Activated CD8-positive, alpha-beta T cell treated with anti-CD3 and anti-CD28 coated beads, Interleukin-2, amount 10 ng/mL, durations not matched to agents 7 days and 5 days (primary cell): ENCODE measurements around the gene CHKB. TPM values are rescaled to one million over a fixed set of nuclear protein-coding genes. Genes with fewer than 3 reads are reported as not detected.

Source experiments
- ATAC-seq: fragments of 150-1000 bp; cut with Tn5 transposase; one replicate; pipeline ENCODE4 v1.10.0; 2021; ENCODE audit warnings: moderate library complexity
- CTCF ChIA-PET: fragments of 350-600 bp; sonication (Branson Sonifier 250); formaldehyde crosslinking; loops from one replicate; lab custom pipeline; 2021; ENCODE audit warnings: antibody characterized with exemption; lab: Charles Lee
- POLR2A ChIA-PET: fragments of 350-600 bp; sonication (Branson Sonifier 250); formaldehyde crosslinking; loops from one replicate; lab custom pipeline; 2021; ENCODE audit warnings: antibody characterized with exemption; lab: Charles Lee
- DNase-seq: peaks from one replicate; pipeline ENCODE4 v3.0.0-alpha.2; 2020
- H3K27ac Mint-ChIP-seq: one replicate; pipeline ENCODE4 v1.8.0; 2021; ENCODE audit warnings: mild to moderate bottlenecking, mixed read lengths
- H3K27me3 Mint-ChIP-seq: one replicate; pipeline ENCODE4 v1.8.0; 2021; ENCODE audit warnings: low read depth, mixed read lengths
- H3K36me3 Mint-ChIP-seq: one replicate; pipeline ENCODE4 v1.8.0; 2021; ENCODE audit warnings: low read depth, mixed read lengths
- H3K4me1 Mint-ChIP-seq: one replicate; pipeline ENCODE4 v1.8.0; 2021; ENCODE audit warnings: low read depth, mixed read lengths
- H3K4me3 Mint-ChIP-seq: one replicate; pipeline ENCODE4 v1.8.0; 2021; ENCODE audit warnings: mild to moderate bottlenecking, mixed read lengths
- H3K9me3 Mint-ChIP-seq: one replicate; pipeline ENCODE4 v1.8.0; 2022; ENCODE audit warnings: mixed read lengths; ENCODE audit not compliant: insufficient read depth
- total RNA-seq, 2 experiments: library from RNA; stranded (reverse); gene quantifications; one replicate each; pipeline ENCODE4 v1.2.3, GENCODE V29; 2021

CHKB gene
- total RNA-seq, 2 experiments from 2014 or later: 98.9 to 101 TPM

DNA sequence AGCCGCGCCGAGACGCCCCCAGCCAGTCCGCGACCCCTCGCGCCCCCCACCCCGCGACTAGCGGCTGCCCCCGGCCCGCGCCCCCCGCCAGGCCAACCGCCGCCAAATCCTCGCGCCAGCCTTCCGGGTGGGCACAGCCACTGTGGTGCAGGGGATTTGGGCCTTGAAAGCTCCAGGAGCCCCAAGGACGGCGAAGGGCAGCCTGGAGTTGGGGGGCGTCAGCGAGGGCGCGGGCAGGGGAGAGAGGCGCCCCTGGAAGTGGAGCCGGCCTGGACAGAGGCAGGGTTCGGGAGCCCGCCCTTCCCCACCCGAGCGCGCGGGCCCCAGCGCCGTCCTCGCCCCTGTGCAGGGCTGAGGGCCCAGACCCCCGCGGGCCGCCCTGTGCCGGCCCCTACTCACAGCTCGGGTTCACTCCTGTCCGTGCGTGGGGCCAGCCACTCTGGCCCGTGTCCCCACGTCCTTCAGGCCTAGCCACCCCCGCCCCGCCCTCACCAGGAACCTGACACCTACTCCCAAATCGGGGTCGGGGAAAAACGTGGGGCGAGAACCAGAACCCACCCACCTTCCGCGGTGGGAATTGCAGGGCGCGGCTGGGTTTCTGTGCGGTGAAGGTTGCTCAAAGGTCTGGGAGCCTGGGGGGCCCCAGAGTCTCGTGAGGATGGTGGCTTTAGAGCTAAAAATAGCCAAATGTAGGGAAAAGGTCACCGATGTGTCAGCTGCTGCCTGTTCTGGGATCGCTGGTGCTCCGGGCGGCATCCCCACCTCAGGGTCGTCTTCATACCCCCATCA, 4.5 kb downstream of the CHKB start, which contains the start of gene CPT1B:
Gene CPT1B, minus strand, starts transcription at position 441 of the 789 bp plus-strand sequence. CDS start 512 bp downstream, outside the sequence.
- Mint-ChIP-seq H3K9me3 (no peaks in the 10 kb centered on the region), H3K27ac (peak within 1 kb of the TSS; percentile 83), H3K4me3 (peak within 1 kb of the TSS; percentile 51), H3K4me1 (peaks cover 41% of the 10 kb centered on the region), H3K27me3 (no peaks in the 10 kb centered on the region), H3K36me3 (peaks cover 36% of the 10 kb centered on the region)
- no peak for ATAC-seq
- CTCF ChIA-PET: interaction anchor here (1.0 to 2.0 kb wide), 2 partner anchors 15 kb away, joined by 9 to 13 read pairs; partner anchors contain the start of gene SYCE3
- no peak for DNase-seq
- POLR2A ChIA-PET: interaction anchor here (0.5 to 2.4 kb wide), 5 partner anchors 15 to 235 kb away, joined by 3 to 10 read pairs (median 4); partner anchors contain the start of genes SCO2 and SYCE3

DNA sequence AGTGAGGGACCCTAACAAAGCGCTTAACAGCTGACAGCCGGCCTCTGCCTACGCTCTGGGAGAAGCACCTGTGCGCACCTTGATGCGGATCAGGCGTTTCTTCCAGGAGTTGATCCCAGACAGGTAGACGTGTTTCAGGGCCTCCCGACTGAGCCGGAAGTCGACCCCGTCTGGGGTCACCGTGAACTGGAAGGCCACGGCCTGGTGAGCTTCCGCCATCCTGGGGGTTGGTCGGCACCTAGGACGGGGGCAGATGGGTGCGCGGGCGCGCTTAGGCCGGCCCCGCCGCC, 5.0 kb downstream of the CHKB start:
- Mint-ChIP-seq H3K36me3 (peaks cover 35% of the 10 kb centered on the region), H3K27ac (peak overlapping the region; percentile 83), H3K9me3 (no peaks in the 10 kb centered on the region), H3K4me1 (peaks cover 41% of the 10 kb centered on the region), H3K4me3 (peak overlapping the region; percentile 51), H3K27me3 (no peaks in the 10 kb centered on the region)
- ChIA-PET POLR2A (interaction anchor here (0.5 to 2.4 kb wide), 3 partner anchors 44 to 234 kb away, joined by 3 to 10 read pairs (median 4); partner anchors contain the start of gene SCO2), CTCF (interaction anchor here (2.0 kb wide), 1 partner anchor 15 kb away, joined by 13 read pairs; the partner anchor contains the start of gene SYCE3)
- no peak for ATAC-seq
- DNase-seq: no peak

- no peaks in the 10 kb centered on the region for H3K27me3 Mint-ChIP-seq
- no peak for DNase-seq
- ChIA-PET CTCF (interaction anchor here (2.0 kb wide), 1 partner anchor 14 kb away, joined by 13 read pairs; the partner anchor contains the start of gene SYCE3), POLR2A (interaction anchor here (0.5 to 2.4 kb wide), 6 partner anchors 14 to 234 kb away, joined by 3 to 10 read pairs (median 3); partner anchors contain the start of genes SCO2 and SYCE3)
- peaks cover 41% of the 10 kb centered on the region for H3K4me1 Mint-ChIP-seq
- ATAC-seq: no peak
- peak overlapping the region; percentile 83 for H3K27ac Mint-ChIP-seq
- peaks cover 39% of the 10 kb centered on the region for H3K36me3 Mint-ChIP-seq
- H3K4me3 Mint-ChIP-seq: peak overlapping the region; percentile 51
- no peaks in the 10 kb centered on the region for H3K9me3 Mint-ChIP-seq
These were observed 5.6 kb downstream of the CHKB start for GRCh38 chr22:50576806-50577696.

DNA sequence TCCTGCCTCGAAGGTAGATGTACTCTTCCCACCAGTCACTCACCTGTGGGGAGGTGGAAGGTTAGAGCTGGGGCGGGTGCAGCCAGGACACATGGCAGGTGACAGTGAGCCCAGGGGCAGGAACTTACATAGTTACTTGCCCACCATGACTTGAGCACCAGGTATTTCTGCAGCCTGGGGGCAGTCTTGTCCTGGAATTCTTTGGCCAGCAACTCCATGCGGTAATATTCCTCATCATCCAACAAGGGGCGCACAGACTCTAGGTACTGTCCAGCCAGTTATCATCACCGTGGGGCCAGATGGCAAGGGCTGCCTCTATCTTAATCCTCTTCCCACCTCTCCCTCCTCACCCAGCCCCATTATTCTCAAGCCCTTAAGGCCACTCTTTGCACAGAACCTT, 6.6 kb downstream of the CHKB start:
- H3K27me3 Mint-ChIP-seq: no peaks in the 10 kb centered on the region
- peaks cover 33% of the 10 kb centered on the region for H3K36me3 Mint-ChIP-seq
- peak overlapping the region; percentile 12 for H3K27ac Mint-ChIP-seq
- DNase-seq (no peak), ATAC-seq (no peak)
- peaks cover 31% of the 10 kb centered on the region for H3K4me1 Mint-ChIP-seq
- H3K4me3 Mint-ChIP-seq: no peak overlapping the region
- CTCF ChIA-PET: interaction anchor here (0.9 to 2.0 kb wide), 3 partner anchors 13 to 51 kb away, joined by 3 to 13 read pairs (median 4); partner anchors contain the start of genes SCO2 and SYCE3
- POLR2A ChIA-PET: interaction anchor here (0.6 to 1.7 kb wide), 4 partner anchors 13 to 124 kb away, joined by 3 to 4 read pairs (median 4); partner anchors contain the start of gene SCO2
- no peaks in the 10 kb centered on the region for H3K9me3 Mint-ChIP-seq

- ChIA-PET CTCF (interaction anchor here (0.9 to 1.4 kb wide), 4 partner anchors 9 to 50 kb away, joined by 3 to 4 read pairs (median 4); partner anchors contain the start of genes SCO2 and SYCE3), POLR2A (interaction anchor here (0.8 to 1.5 kb wide), 2 partner anchors 12 to 50 kb away, joined by 4 read pairs; partner anchors contain the start of gene SCO2)
- Mint-ChIP-seq H3K27ac (no peak overlapping the region), H3K4me1 (peaks cover 28% of the 10 kb centered on the region), H3K9me3 (no peaks in the 10 kb centered on the region), H3K27me3 (no peaks in the 10 kb centered on the region), H3K4me3 (no peak overlapping the region), H3K36me3 (peaks cover 36% of the 10 kb centered on the region)
- ATAC-seq (no peak), DNase-seq (no peak)
These were observed 7.2 kb downstream of the CHKB start for GRCh38 chr22:50575426-50575941.

DNA sequence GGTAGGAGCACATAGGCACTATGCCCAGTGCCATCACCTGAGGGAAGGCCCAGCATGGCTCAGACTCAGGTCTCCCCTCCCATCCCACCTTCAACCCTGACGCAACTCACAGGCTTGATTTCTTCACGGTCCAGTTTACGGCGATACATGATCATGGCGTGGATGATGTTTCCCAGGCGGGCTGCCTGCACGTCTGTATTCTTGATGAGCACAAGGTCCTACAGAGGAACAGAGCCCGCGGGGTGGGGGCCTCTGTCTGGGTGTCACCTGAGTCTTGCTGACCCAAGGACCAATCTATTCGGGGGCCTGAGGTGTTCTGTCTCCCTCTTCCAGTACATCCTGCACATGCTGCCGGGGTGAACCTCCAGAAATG, 8.3 kb downstream of the CHKB start:
- no peaks in the 10 kb centered on the region for H3K27me3 Mint-ChIP-seq
- H3K4me1 Mint-ChIP-seq: peaks cover 17% of the 10 kb centered on the region
- DNase-seq: no peak
- no peak overlapping the region for H3K27ac Mint-ChIP-seq
- H3K9me3 Mint-ChIP-seq: no peaks in the 10 kb centered on the region
- ChIA-PET CTCF (interaction anchor here (1.2 kb wide), 1 partner anchor 8 kb away, joined by 3 read pairs; no protein-coding TSS in a partner anchor), POLR2A (interaction anchor here (1.5 to 3.0 kb wide), 2 partner anchors 11 to 49 kb away, joined by 4 to 14 read pairs; partner anchors contain the start of genes SCO2 and SYCE3)
- H3K4me3 Mint-ChIP-seq: no peak overlapping the region
- peaks cover 29% of the 10 kb centered on the region for H3K36me3 Mint-ChIP-seq
- ATAC-seq: no peak

GRCh38 chr22:50573491-50574382, 8.9 kb downstream of the CHKB start:
- Mint-ChIP-seq H3K9me3 (no peaks in the 10 kb centered on the region), H3K27me3 (no peaks in the 10 kb centered on the region), H3K36me3 (peaks cover 34% of the 10 kb centered on the region), H3K4me3 (no peak overlapping the region), H3K4me1 (peaks cover 11% of the 10 kb centered on the region), H3K27ac (no peak overlapping the region)
- DNase-seq (no peak), ATAC-seq (no peak)
- POLR2A ChIA-PET: interaction anchor here (0.8 to 3.0 kb wide), 2 partner anchors 10 to 129 kb away, joined by 3 to 14 read pairs; partner anchors contain the start of gene SYCE3
- CTCF ChIA-PET: interaction anchor here (1.0 to 1.4 kb wide), 3 partner anchors 8 to 48 kb away, joined by 3 to 5 read pairs (median 4); partner anchors contain the start of genes CHKB and SCO2

DNA sequence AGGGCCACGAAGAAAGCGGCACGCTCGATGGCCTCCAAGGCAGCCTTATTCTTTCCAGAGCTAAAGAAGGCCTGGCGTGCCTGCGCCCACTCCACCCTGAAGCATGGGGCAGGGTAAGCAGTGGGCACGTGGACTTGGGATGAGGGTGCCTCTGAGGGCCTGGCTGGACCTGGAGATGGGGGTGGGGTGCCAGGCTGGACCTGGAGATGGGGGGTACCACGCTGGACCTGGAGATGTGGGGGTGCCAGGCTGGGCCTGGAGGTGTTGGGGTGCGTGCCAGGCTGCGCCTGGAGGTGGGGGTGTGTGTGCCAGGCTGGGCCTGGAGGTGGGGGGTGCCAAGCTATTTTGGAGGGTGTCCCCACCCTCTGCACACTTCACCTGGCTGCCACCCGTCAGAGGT, 9.7 kb downstream of the CHKB start:
- no peak overlapping the region for H3K27ac Mint-ChIP-seq
- CTCF ChIA-PET: interaction anchor here (1.0 to 1.4 kb wide), 2 partner anchors 10 to 47 kb away, joined by 4 to 5 read pairs; partner anchors contain the start of genes CHKB and SCO2
- DNase-seq (no peak), ATAC-seq (no peak)
- POLR2A ChIA-PET: interaction anchor here (0.8 to 3.0 kb wide), 2 partner anchors 9 to 128 kb away, joined by 3 to 14 read pairs; partner anchors contain the start of gene SYCE3
- H3K36me3 Mint-ChIP-seq: peaks cover 34% of the 10 kb centered on the region
- no peaks in the 10 kb centered on the region for H3K9me3 Mint-ChIP-seq
- no peaks in the 10 kb centered on the region for H3K27me3 Mint-ChIP-seq
- no peak overlapping the region for H3K4me3 Mint-ChIP-seq
- H3K4me1 Mint-ChIP-seq: peaks cover 8% of the 10 kb centered on the region

DNA sequence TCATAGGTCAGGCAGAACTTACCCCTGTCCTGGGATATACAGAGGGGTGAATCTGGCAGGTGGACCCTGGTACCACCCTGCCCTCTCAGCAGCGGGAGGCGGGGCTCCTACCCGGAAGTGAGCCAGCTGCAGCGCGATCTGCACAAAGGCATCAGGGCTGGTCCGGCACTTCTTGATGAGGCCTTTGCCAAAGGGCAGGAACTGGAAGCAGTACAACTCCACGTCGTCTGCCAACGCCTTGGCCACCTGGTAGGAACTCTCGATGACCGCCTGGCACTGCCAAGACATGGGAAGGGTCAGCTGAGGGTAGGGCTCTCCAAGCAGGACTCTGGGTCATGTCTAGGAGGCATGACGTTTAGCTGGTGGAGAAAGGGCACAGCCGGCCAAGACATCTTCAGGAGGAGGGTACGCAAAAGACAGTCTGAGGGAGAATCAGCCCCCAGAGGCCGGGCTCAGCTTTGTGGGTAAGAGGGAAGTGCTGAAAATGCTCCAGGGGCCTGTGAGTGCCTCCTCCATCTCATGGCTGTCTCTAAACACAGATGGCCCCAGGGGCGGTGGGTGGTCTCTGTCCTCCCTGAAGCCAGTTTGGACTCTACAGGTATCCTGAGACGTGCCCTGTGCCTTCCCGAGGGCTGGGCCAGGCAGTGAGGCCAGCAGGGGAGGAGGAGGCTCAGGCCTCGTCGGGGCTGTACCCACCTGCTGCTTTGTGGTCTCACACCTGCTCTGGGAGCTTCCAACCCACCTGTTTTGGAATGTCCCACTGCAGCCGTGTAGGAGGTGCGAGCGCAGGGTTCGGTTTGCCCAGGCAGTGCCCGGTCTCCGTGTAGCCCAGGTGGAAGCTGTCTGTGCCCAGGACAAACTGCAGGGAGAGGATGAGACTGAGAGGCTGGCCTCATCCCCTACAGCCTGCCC, 11.1 kb downstream of the CHKB start:
- ChIA-PET CTCF (interaction anchor here (1.4 kb wide), 1 partner anchor 11 kb away, joined by 5 read pairs; the partner anchor contains the start of gene CHKB), POLR2A (interaction anchor here (0.8 to 3.0 kb wide), 3 partner anchors 8 to 46 kb away, joined by 4 to 14 read pairs (median 5); partner anchors contain the start of genes SCO2 and SYCE3)
- Mint-ChIP-seq H3K36me3 (peaks cover 29% of the 10 kb centered on the region), H3K4me3 (no peak overlapping the region), H3K9me3 (no peaks in the 10 kb centered on the region), H3K4me1 (no peaks in the 10 kb centered on the region), H3K27ac (no peak overlapping the region), H3K27me3 (no peaks in the 10 kb centered on the region)
- no peak for ATAC-seq
- no peak for DNase-seq
